ENCODE measurements around the gene WHAMM.
"Not testable (repeated sequence)": the region's sequence is repeated elsewhere in the genome, so short reads cannot be mapped to it uniquely, and the experiment has no call there.

The WHAMM gene, protein sequence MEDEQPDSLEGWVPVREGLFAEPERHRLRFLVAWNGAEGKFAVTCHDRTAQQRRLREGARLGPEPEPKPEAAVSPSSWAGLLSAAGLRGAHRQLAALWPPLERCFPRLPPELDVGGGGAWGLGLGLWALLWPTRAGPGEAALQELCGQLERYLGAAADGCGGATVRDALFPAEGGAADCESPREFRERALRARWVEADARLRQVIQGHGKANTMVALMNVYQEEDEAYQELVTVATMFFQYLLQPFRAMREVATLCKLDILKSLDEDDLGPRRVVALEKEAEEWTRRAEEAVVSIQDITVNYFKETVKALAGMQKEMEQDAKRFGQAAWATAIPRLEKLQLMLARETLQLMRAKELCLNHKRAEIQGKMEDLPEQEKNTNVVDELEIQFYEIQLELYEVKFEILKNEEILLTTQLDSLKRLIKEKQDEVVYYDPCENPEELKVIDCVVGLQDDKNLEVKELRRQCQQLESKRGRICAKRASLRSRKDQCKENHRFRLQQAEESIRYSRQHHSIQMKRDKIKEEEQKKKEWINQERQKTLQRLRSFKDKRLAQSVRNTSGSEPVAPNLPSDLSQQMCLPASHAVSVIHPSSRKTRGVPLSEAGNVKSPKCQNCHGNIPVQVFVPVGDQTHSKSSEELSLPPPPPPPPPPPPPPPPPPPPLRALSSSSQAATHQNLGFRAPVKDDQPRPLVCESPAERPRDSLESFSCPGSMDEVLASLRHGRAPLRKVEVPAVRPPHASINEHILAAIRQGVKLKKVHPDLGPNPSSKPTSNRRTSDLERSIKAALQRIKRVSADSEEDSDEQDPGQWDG

DNA sequence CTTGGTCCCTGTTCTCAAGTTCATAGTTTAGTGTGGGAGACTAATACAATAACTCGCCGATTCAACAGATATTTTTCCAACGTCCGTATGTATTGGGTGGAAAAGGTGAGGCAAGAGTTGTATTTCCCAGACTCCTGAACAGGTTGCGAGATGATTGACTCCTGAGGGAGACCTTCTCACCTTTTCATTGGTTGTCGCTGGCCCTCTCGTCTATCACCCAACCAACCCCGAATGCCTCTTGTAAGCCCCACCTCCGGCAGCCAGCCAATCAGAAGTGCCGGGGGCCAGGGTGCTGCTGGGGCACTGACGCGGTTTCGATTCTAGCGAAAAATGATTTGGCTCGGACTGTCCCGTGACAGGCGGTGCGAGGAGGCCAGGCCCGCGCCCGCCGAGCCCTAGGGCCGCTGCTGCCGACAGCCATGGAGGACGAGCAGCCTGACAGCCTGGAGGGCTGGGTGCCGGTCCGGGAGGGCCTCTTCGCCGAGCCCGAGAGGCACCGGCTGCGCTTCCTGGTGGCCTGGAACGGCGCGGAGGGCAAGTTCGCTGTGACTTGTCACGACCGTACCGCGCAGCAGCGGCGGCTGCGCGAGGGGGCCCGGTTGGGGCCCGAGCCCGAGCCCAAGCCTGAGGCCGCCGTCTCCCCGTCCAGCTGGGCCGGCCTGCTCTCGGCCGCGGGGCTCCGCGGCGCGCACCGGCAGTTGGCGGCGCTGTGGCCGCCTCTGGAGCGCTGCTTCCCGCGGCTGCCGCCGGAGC lies at the start of gene WHAMM:
Gene WHAMM, plus strand, starts transcription at position 321 of the 753 bp plus-strand sequence. Its CDS starts 99 bp downstream, at position 420.
- peak; percentile 100 for DNase-seq
- in situ Hi-C loops (cut with MboI; ENCODE audit: low pct_unique_long_range_greater_than_20kb, low sequenced_read_pairs) = no loop called here

DNA sequence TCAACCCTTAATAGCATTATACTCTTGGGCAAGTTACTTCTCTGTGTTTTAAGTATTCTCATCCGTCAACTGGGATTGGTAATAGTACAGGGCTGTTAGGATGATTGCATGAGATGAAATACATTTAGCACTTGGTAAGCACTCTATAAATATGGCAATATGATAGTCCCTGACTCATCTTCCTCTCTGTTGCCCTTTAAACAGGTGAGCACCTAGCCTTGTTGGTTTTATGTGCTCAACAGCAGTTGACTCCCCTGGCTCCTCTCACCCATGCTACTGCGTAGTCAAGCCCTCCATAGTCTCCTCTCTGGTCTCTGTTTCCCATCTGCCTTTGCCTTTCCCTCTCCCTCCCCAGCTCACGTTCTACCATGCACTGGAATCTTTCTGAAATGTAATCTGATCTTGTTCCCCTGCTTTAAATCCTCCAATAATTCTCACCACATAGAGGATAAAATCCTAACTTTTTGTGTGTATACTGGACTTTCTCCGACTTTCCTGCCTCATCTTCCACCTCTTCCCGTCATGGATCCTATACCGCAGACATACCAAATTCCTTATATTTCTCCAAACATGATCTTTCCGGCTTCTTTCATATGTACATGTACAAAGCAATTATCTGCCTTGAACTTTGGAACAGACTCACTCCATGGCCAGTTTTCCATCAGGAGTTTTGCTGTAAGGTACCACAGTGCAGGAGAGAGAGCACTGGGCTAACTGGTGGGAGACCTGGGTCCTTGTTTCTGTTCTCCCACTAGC lies 45.9 kb upstream of the WHAMM start:
- no peak for DNase-seq
- in situ Hi-C loops (cut with MboI; ENCODE audit: low pct_unique_long_range_greater_than_20kb, low sequenced_read_pairs) = no loop called here

DNA sequence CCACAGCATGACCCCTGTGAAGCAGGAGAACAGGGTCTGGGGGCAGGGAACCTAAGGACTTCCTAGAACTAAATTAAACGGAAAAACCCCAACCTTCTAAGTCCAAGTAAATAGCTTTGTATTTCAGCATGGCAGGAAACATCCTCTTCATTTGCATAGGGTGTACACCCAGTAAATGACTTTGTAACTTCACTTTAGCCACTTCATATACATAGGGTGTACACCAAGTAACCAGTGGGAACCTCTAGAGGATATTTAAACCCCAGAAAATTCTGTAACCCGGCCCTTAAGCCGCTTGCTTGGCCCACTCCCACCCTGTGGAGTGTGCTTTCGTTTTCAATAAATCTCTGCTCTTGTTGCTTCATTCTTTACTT lies 45.3 kb upstream of the WHAMM start:
- no peak for DNase-seq
- in situ Hi-C loops (cut with MboI; ENCODE audit: low pct_unique_long_range_greater_than_20kb, low sequenced_read_pairs) = no loop called here

DNA sequence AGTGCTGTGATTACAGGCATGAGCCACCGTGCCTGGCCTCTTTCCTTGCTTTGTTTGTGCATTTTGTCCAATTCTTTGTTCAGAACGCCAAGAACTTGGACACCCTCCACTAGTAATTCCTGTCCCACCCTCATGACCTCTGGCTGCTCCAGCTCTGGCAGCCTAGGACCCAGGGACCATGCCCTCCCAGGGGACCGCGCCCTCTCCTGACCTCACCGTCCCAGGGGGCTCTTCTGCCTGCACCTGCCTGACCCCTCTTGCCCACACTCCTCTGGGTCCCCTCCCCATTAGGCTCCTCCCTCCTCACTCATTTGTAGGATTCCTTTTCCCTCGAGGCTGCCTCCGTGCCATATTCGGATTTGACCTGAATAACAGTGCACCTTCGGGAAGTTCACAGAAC lies 44.7 kb upstream of the WHAMM start:
- no peak for DNase-seq
- in situ Hi-C loops (cut with MboI; ENCODE audit: low pct_unique_long_range_greater_than_20kb, low sequenced_read_pairs) = no loop called here

DNA sequence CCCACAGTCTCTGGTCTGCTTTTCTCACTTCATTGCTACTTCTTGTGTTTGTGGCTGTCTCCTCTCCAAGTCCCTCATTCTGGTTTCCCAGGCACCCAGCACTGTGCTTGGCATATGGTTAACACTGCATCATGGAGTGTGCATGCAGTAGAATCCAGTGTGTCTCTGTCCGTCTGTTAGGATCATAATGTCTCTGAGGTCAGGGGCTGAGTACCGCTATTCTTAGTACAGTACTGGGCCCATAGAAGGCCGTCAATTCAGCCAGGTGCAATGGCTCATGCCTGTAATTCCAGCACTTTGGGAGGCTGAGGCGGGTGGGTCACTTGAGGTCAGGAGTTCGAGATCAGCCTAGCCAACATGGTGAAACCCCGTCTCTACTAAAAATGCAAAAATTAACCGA lies 43.2 kb upstream of the WHAMM start:
- DNase-seq; in situ Hi-C loops (cut with MboI; ENCODE audit: low pct_unique_long_range_greater_than_20kb, low sequenced_read_pairs): not testable (repeated sequence)

DNA sequence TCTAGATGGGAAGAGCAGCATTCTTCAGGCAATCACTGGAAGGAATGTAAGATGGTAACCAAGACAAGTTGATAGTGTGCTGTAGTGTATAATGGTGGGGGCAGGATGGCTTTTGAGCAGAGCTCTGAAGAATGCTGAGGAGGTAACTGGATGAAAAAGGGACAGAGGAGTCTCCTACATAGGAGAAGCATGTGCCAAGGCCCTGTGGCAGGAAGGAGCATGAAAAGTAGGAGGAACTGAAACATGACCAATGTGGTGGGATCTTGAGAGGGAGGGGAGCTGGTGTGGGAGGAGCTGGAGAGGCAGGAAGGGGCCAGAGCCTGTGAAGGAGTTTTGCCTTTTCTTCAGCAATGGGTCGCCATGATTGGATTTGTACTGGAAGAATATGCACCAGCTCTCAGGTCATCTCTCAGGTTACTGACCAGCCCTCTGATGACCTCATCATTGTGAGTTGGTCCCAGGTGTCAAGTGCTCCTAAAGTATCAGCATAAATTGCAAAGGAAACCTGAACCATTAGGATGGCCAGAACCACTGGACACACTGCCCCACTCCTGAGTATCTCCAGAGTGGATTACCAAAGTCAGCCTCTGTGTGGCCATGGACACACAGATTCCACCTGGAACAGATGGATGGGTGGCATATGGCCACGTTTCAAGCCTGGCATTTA lies 42.1 kb upstream of the WHAMM start:
- no peak for DNase-seq
- in situ Hi-C loops (cut with MboI; ENCODE audit: low pct_unique_long_range_greater_than_20kb, low sequenced_read_pairs) = no loop called here

DNA sequence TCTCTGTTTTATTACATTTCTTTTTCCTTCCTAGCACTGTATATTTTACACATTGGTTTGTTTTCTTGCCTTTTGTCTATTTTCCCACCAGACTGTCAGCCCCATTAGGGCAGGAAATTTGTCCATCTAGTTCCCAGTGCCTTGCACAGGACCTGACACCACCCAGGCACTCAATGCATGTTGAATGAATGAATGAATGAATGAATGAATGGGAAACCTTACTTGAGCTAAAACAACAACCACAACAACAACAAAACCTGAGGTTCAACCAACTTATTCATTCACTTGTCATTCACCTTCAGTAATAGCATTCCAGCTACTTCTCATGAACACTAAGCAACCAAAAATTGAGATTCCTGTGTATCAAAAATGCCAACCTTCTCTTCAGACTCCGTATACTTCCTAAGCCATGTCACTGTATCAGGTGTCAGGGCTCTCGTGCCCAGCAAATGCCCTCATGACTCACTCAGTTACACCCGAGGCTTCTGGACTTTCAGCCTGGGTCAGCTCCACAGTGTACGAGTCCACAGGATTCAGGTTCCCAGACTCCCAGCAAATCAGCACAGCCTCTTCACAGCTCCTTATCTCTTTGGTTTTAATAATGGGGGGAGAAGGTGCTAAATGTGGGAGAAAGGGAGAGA lies 40.9 kb upstream of the WHAMM start:
- in situ Hi-C loops (cut with MboI; ENCODE audit: low pct_unique_long_range_greater_than_20kb, low sequenced_read_pairs) = no loop called here
- DNase-seq = no peak

DNA sequence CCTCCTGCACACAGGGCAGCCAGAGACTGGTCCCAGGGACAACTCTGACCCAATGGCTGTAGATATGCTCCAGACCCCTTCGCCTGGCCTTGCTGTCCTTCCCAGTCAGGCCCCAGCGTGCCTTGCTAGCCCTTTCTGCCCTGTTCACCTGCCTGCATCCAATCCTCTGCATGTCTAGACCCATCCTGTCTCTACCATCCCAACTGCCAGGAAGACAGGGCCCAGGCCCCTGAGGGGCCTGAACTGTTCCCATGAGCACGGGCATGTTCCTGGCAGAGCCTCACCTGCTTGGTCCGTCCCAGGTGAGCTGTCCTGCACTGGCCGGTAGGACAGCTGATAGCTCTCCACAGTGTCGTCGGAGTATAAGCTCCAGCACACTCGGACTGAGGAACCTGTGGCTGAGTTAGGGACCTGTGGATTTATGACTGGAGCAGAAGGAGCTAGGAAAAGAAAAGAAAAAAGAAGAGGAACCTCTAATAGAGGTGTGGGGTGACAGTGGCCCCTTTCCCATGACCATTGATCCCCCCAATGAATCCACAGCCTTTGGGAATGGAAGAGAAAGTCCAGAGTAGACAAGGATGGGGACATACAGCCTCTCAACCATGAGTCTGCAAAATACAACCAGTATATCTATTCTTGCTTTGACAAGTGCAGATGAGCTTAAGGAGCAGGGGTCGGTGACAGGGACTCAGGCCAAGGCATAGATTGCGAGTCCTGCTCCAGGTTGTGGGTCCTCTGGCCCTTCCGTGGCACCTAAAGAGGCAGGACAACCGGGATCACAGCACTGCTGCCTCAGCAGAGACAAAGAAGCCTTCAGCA lies 37.4 kb upstream of the WHAMM start:
- in situ Hi-C loops (cut with MboI; ENCODE audit: low pct_unique_long_range_greater_than_20kb, low sequenced_read_pairs) = no loop called here

DNA sequence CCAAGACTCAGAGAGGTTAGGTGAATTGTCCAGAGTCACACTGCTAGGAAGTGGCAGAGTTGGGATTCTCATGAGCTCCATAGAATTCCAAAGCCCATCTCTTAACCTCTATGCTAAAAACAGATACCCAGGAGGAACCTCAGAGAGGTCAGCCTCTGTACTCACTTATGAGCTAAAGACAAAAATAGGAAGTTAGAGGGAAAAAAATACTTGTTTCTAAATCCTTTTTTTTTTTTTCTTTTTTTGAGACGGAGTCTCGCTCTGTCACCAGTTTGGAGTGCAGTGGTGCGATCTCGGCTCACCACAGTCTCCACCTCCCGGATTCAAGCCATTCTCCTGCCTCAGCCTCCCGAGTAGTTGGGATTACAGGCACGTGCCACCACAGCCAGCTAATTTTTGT lies 34.9 kb upstream of the WHAMM start:
- in situ Hi-C loops (cut with MboI; ENCODE audit: low pct_unique_long_range_greater_than_20kb, low sequenced_read_pairs) = no loop called here

More for the DNA sequence above, 37.4 kb upstream of the WHAMM start:
- no peak for DNase-seq

DNA sequence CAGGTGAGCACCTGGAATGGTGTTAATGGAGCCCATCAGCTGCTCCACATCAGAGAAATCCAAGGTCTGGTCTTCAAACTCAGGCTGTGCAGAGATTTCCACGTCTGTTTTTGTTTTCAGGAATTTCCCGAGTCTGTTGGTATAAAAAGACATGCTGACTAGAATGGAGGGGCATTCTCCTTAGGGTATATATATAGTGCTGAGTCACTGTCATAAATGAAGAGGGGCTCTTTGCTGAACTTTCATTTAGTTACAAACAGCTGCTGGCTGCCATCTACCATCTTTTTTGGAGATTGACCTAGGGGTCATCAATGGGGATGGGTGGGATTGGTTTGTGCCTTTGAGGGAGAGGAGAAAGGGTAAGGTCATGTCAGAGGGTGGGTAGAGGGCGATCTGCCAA lies 30.7 kb upstream of the WHAMM start:
- DNase-seq = no peak
- in situ Hi-C loops (cut with MboI; ENCODE audit: low pct_unique_long_range_greater_than_20kb, low sequenced_read_pairs) = no loop called here

More for the DNA sequence above, 34.9 kb upstream of the WHAMM start:
- DNase-seq = peak; percentile 67

DNA sequence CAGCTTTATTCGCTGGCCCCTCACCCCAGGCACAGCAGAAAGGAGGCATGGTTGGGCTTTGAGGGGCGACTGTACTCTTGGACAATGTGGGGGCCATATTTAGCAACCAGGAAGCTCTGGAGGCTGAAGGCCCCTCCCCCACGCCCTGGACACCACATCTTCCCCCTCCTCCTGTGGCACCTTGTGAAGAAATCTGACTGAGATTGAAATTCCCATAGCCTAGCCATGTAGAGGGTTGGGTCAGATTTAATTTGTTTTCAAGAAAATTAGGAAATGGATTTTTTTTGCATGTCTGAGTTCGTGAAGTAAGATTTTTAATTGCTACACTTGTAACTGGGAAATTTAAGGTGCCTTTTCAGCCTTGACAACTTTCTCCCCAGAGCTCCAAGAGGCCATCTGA lies 28.1 kb upstream of the WHAMM start:
- in situ Hi-C loops (cut with MboI; ENCODE audit: low pct_unique_long_range_greater_than_20kb, low sequenced_read_pairs) = no loop called here
- DNase-seq = no peak

DNA sequence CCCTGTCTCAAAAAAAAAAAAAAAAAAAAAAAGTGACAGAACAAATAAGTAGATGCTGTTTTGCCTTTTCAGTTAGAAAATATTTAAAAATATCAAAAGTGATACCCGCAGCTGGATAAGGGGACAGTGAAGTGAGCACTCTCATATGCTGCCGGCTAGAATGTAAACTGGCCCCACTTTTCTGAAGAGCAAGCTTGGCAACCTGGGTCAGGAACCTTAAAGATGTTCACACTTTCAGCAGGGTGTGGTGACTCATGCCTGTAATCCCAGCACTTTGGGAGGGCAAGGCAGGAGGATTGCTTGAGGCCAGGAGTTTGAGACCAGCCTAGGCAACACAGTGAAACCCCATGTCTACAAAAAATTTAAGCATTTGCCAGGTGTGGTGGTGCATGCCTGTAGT lies 20.9 kb upstream of the WHAMM start:
- in situ Hi-C loops (cut with MboI; ENCODE audit: low pct_unique_long_range_greater_than_20kb, low sequenced_read_pairs) = no loop called here
- no peak for DNase-seq

DNA sequence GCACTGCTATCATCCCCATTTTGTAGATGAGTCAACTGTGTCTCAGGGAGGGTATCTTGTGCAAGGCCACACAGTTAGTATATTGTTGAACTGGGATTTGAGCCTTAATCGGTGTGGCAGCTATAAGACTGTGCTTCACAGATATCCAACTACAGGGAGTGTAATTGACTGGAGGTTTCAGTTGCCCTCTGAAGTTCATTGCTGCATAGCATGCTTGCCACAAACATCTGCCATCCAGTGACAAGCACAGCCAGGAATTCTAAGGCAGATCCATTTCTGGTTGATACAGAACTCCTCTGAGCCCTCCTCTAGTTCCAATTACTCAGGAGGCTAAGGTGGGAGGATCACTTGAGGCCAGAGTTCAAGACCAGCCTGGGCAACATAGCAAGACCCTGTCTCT lies 19.9 kb upstream of the WHAMM start:
- DNase-seq = no peak
- in situ Hi-C loops (cut with MboI; ENCODE audit: low pct_unique_long_range_greater_than_20kb, low sequenced_read_pairs) = no loop called here

DNA sequence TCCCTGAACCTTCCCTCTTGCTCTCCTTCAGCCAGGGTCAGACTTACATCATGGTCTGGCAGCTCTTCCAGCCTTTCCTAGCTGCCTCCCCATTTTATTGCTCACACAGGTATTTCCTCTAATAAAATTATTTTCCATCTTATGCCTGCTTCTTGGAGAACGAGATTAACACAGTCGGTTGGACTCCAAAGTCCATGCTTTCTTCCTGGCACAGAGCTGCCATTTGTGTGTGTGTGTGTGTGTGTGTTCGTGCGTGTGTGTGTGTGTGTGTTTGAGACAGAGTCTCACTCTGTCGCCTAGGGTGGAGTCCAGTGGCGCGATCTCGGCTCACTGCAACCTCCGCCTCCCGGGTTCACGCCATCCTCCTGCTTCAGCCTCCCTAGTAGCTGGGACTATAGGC lies 19.1 kb upstream of the WHAMM start:
- in situ Hi-C loops (cut with MboI; ENCODE audit: low pct_unique_long_range_greater_than_20kb, low sequenced_read_pairs) = no loop called here
- no peak for DNase-seq

DNA sequence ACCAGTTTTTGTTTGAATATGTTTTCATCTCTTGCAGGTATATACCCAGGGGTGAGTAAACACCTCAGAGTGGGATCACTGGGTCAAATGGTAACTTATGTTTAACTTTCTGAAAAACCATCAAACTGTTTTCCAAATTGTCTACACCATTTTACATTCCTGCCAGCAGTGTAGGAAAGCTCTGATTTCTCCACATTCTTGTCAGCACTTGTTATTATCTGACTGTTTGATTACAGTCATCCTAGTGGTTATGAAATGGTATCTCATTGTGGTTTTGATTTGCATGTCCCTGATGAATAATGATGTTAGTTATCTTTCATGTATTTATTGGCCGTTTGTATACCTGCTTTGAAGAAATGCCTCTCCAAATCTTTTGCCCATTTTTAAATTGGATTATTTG lies 17.4 kb upstream of the WHAMM start:
- DNase-seq = no peak
- in situ Hi-C loops (cut with MboI; ENCODE audit: low pct_unique_long_range_greater_than_20kb, low sequenced_read_pairs) = no loop called here

DNA sequence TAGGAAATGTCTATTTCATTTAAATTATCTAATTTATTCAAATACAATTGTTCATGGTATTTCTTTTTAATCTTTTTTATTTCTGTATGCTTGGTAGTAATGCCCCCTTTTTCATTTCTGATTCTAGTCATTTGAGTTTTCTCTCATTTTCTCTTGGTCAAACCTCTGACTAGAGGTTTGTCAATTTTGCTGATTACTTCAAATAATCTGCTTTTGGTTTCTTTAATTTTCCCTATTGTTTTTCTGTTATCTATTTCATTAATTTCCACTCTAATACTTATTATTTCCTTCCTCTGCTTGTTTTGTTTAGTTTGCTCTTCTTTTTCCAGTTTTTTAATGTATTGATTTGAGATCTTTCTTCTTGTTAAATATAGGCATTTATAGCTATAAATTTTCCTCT lies 15.7 kb upstream of the WHAMM start:
- no peak for DNase-seq

DNA sequence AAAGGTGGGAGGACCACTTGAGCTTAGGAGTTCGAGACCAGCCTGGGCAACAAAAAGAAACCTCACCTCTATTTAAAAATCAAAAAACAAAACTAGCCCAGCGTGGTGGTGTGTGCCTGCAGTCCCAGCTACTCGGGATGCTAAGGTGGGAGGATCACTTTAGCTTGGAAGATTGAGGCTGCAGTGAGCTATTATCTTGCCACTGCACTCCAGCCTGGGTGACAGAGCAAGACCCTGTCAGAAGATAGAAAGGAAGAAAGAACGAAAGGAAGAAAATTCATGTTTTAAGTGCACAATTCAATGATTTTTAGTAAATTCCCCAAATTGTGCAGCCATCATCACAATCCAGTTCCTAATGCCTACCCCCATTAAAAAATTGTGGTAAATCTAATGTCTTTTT lies 11.3 kb upstream of the WHAMM start:
- DNase-seq = no peak
- in situ Hi-C loops (cut with MboI; ENCODE audit: low pct_unique_long_range_greater_than_20kb, low sequenced_read_pairs) = no loop called here

More for the DNA sequence above, 15.7 kb upstream of the WHAMM start:
- in situ Hi-C loops (cut with MboI; ENCODE audit: low pct_unique_long_range_greater_than_20kb, low sequenced_read_pairs) = no loop called here

Data from KBM-7 (cell line).